ENCODE data around the gene TAF9B. TPM values are rescaled to one million over a fixed set of nuclear protein-coding genes. Genes with fewer than 3 reads are reported as not detected.

The TAF9B gene
- polyA plus RNA-seq, 1 of the 3 experiments (the other 2 are of a cell fraction): 11.6 TPM

DNA sequence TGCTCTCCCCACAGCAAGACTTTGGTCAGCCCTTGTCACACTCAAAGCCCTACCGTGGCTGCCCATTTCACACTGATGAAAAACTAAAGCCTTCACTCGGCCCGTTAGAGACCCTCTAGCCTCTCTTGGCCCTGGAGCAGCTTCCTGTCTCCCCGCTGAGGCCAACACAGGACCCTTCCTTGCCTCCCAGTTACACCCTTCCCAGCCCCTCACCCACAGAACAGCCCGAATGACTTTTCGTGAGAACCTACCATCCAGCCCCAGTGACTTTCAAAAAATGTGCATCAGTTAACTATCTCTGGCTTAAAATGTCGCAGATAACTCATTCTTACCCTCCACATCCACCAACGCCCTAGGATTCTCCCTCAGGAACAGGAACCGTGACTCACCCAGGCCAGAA, 756 bp upstream of the TAF9B start:
- POLR2A ChIA-PET: no interaction called here
- Histone ChIP-seq H3K4me1 (ENCODE audit: control insufficient read depth in 1 of 2, insufficient read depth in 2 of 2, low read depth in 1 of 2, low read length in 1 of 2) (no peaks in the 10 kb centered on the region), H3K9me2 (no peaks in the 10 kb centered on the region), H3K79me2 (ENCODE audit: insufficient read depth) (no peaks in the 10 kb centered on the region), H3K4me3 (ENCODE audit: low read depth in 2 of 2, low read length in 1 of 2) (peak overlapping the region; percentile 66 to 67; a peak in 2 of 4 replicates), H3K4me2 (no peak overlapping the region), H3K27ac (ENCODE audit: low read depth in 2 of 2, low read length in 1 of 2) (no peak overlapping the region), H3K27me3 (ENCODE audit: insufficient read depth) (no peaks in the 10 kb centered on the region), H3K9me3 (no peaks in the 10 kb centered on the region), H3K36me3 (replicated peaks in 1 of 2; ENCODE audit: control insufficient read depth in 1 of 2, insufficient read depth in 2 of 2, low read length in 1 of 2) (peaks cover 0 to 8% of the 10 kb centered on the region in 2 experiments), H3F3A (replicated peaks; ENCODE audit: insufficient read depth) (peaks cover 7% of the 10 kb centered on the region), H3K9ac (no peak overlapping the region), H2AFZ (ENCODE audit: low read depth) (no peak overlapping the region), H4K20me1 (ENCODE audit: insufficient read depth) (no peaks in the 10 kb centered on the region)
- WGBS (ENCODE audit: low lambda C conversion rate): 48% methylated on average over 9 of the region's 9 CpGs
- CTCF ChIA-PET: no interaction called here
- no peak for DNase-seq
- TF ChIP-seq GABPA (IDR thresholded peaks at IDR 0.05; ENCODE audit: low read depth) (no peak), TEAD4 (IDR thresholded peaks at IDR 0.05; ENCODE audit: borderline replicate concordance, insufficient read depth) (no peak), NRF1 (IDR thresholded peaks at IDR 0.05; ENCODE audit: low read depth, low read length) (no peak), RCOR1 (IDR thresholded peaks at IDR 0.05; ENCODE audit: low read length) (no peak), SMC3 (IDR thresholded peaks at IDR 0.05; ENCODE audit: low read depth, low read length) (no peak), MEF2A (IDR thresholded peaks at IDR 0.05; ENCODE audit: borderline replicate concordance, low read depth) (no peak), YY1 (IDR thresholded peaks at IDR 0.05; ENCODE audit: low read depth) (no peak), ELF1 (IDR thresholded peaks at IDR 0.05) (no peak)
- TF ChIP-seq, protein P1, sequence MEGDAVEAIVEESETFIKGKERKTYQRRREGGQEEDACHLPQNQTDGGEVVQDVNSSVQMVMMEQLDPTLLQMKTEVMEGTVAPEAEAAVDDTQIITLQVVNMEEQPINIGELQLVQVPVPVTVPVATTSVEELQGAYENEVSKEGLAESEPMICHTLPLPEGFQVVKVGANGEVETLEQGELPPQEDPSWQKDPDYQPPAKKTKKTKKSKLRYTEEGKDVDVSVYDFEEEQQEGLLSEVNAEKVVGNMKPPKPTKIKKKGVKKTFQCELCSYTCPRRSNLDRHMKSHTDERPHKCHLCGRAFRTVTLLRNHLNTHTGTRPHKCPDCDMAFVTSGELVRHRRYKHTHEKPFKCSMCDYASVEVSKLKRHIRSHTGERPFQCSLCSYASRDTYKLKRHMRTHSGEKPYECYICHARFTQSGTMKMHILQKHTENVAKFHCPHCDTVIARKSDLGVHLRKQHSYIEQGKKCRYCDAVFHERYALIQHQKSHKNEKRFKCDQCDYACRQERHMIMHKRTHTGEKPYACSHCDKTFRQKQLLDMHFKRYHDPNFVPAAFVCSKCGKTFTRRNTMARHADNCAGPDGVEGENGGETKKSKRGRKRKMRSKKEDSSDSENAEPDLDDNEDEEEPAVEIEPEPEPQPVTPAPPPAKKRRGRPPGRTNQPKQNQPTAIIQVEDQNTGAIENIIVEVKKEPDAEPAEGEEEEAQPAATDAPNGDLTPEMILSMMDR (IDR thresholded peaks at IDR 0.05): no peak
- TF ChIP-seq, protein P2, sequence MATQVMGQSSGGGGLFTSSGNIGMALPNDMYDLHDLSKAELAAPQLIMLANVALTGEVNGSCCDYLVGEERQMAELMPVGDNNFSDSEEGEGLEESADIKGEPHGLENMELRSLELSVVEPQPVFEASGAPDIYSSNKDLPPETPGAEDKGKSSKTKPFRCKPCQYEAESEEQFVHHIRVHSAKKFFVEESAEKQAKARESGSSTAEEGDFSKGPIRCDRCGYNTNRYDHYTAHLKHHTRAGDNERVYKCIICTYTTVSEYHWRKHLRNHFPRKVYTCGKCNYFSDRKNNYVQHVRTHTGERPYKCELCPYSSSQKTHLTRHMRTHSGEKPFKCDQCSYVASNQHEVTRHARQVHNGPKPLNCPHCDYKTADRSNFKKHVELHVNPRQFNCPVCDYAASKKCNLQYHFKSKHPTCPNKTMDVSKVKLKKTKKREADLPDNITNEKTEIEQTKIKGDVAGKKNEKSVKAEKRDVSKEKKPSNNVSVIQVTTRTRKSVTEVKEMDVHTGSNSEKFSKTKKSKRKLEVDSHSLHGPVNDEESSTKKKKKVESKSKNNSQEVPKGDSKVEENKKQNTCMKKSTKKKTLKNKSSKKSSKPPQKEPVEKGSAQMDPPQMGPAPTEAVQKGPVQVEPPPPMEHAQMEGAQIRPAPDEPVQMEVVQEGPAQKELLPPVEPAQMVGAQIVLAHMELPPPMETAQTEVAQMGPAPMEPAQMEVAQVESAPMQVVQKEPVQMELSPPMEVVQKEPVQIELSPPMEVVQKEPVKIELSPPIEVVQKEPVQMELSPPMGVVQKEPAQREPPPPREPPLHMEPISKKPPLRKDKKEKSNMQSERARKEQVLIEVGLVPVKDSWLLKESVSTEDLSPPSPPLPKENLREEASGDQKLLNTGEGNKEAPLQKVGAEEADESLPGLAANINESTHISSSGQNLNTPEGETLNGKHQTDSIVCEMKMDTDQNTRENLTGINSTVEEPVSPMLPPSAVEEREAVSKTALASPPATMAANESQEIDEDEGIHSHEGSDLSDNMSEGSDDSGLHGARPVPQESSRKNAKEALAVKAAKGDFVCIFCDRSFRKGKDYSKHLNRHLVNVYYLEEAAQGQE (IDR thresholded peaks at IDR 0.05; ENCODE audit: low read depth, low read length): no peak
- TF ChIP-seq, protein P3, sequence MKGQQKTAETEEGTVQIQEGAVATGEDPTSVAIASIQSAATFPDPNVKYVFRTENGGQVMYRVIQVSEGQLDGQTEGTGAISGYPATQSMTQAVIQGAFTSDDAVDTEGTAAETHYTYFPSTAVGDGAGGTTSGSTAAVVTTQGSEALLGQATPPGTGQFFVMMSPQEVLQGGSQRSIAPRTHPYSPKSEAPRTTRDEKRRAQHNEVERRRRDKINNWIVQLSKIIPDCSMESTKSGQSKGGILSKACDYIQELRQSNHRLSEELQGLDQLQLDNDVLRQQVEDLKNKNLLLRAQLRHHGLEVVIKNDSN (IDR thresholded peaks at IDR 0.05; ENCODE audit: borderline replicate concordance, low read depth): no peak
- TF ChIP-seq, protein P4, sequence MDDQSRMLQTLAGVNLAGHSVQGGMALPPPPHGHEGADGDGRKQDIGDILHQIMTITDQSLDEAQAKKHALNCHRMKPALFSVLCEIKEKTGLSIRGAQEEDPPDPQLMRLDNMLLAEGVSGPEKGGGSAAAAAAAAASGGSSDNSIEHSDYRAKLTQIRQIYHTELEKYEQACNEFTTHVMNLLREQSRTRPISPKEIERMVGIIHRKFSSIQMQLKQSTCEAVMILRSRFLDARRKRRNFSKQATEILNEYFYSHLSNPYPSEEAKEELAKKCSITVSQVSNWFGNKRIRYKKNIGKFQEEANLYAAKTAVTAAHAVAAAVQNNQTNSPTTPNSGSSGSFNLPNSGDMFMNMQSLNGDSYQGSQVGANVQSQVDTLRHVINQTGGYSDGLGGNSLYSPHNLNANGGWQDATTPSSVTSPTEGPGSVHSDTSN (IDR thresholded peaks at IDR 0.05): no peak
- TF ChIP-seq, protein P5, sequence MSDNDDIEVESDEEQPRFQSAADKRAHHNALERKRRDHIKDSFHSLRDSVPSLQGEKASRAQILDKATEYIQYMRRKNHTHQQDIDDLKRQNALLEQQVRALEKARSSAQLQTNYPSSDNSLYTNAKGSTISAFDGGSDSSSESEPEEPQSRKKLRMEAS (IDR thresholded peaks at IDR 0.05; ENCODE audit: low read depth): no peak

Data from SK-N-SH (cell line).